ENCODE results near the gene KCTD5. TPM values are rescaled to one million over a fixed set of nuclear protein-coding genes. Genes with fewer than 3 reads are reported as not detected.

KCTD5 gene
- polyA plus RNA-seq, 1 donor (not counting 4 experiments of a cell fraction or from before 2014, with no cell fraction given): 29.0 TPM

- Histone ChIP-seq H3K9me3 (ENCODE audit: control insufficient read depth, low read depth, low read length) (no peaks in the 10 kb centered on the region), H3K4me1 (ENCODE audit: control insufficient read depth, extremely low read depth, insufficient read depth, low read length) (peaks cover 3% of the 10 kb centered on the region), H3K36me3 (ENCODE audit: control insufficient read depth in 2 of 2, extremely low read depth in 1 of 2, insufficient read depth in 2 of 2, low read length in 2 of 2) (no peaks in the 10 kb centered on the region), H3K9ac (ENCODE audit: control insufficient read depth, extremely low read depth, insufficient read depth, low read length) (no peak overlapping the region), H2AFZ (ENCODE audit: control insufficient read depth, low read length) (no peak overlapping the region), H3K4me2 (ENCODE audit: control insufficient read depth, extremely low read depth, insufficient read depth, low read depth, low read length) (no peak overlapping the region), H4K20me1 (ENCODE audit: control insufficient read depth, extremely low read depth, insufficient read depth, low read length) (no peaks in the 10 kb centered on the region), H3K27ac (ENCODE audit: control insufficient read depth, insufficient read depth, low read length) (no peak overlapping the region), H3K9me1 (ENCODE audit: control insufficient read depth, extremely low read depth, insufficient read depth, low read length) (no peaks in the 10 kb centered on the region), H3K4me3 (ENCODE audit: control insufficient read depth in 2 of 3, extremely low read depth in 1 of 3, insufficient read depth in 2 of 3, low read depth in 1 of 3, low read length in 3 of 3) (no peak overlapping the region), H3K79me2 (ENCODE audit: control insufficient read depth, insufficient read depth, low read length) (no peaks in the 10 kb centered on the region), H3K27me3 (ENCODE audit: control insufficient read depth, extremely low read depth, insufficient read depth, low read length) (no peaks in the 10 kb centered on the region)
- dilution Hi-C loops (cut with MboI; ENCODE audit: extremely low pct_ligation_motif_present, low sequenced_read_pairs): no loop called here
- DNase-seq (ENCODE audit: low read depth, low spot score) (no peak), FAIRE-seq (no peak)
- TF ChIP-seq EZH2 (IDR thresholded peaks at IDR 0.05; ENCODE audit: low read length): no peak
- TF ChIP-seq, protein P1, sequence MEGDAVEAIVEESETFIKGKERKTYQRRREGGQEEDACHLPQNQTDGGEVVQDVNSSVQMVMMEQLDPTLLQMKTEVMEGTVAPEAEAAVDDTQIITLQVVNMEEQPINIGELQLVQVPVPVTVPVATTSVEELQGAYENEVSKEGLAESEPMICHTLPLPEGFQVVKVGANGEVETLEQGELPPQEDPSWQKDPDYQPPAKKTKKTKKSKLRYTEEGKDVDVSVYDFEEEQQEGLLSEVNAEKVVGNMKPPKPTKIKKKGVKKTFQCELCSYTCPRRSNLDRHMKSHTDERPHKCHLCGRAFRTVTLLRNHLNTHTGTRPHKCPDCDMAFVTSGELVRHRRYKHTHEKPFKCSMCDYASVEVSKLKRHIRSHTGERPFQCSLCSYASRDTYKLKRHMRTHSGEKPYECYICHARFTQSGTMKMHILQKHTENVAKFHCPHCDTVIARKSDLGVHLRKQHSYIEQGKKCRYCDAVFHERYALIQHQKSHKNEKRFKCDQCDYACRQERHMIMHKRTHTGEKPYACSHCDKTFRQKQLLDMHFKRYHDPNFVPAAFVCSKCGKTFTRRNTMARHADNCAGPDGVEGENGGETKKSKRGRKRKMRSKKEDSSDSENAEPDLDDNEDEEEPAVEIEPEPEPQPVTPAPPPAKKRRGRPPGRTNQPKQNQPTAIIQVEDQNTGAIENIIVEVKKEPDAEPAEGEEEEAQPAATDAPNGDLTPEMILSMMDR (optimal IDR thresholded peaks at IDR 0.05 in 1 of 3, IDR thresholded peaks at IDR 0.05 in 1 of 3, conservative IDR thresholded peaks at IDR 0.05 in 1 of 3; ENCODE audit: extremely low read depth in 1 of 3, insufficient read depth in 2 of 3, low read length in 3 of 3): no peak
These were observed 52.7 kb downstream of the KCTD5 start for GRCh38 chr16:2734844-2735515.

GRCh38 chr16:2736476-2737237, 54.3 kb downstream of the KCTD5 start:
- Histone ChIP-seq H3K4me2 (ENCODE audit: control insufficient read depth, extremely low read depth, insufficient read depth, low read depth, low read length) (no peak overlapping the region), H3K9ac (ENCODE audit: control insufficient read depth, extremely low read depth, insufficient read depth, low read length) (no peak overlapping the region), H3K4me1 (ENCODE audit: control insufficient read depth, extremely low read depth, insufficient read depth, low read length) (peaks cover 3% of the 10 kb centered on the region), H3K36me3 (ENCODE audit: control insufficient read depth in 2 of 2, extremely low read depth in 1 of 2, insufficient read depth in 2 of 2, low read length in 2 of 2) (no peaks in the 10 kb centered on the region), H3K9me3 (ENCODE audit: control insufficient read depth, low read depth, low read length) (no peaks in the 10 kb centered on the region), H4K20me1 (ENCODE audit: control insufficient read depth, extremely low read depth, insufficient read depth, low read length) (no peaks in the 10 kb centered on the region), H3K27ac (ENCODE audit: control insufficient read depth, insufficient read depth, low read length) (no peak overlapping the region), H3K4me3 (ENCODE audit: control insufficient read depth in 2 of 3, extremely low read depth in 1 of 3, insufficient read depth in 2 of 3, low read depth in 1 of 3, low read length in 3 of 3) (no peak overlapping the region), H3K9me1 (ENCODE audit: control insufficient read depth, extremely low read depth, insufficient read depth, low read length) (no peaks in the 10 kb centered on the region), H3K27me3 (ENCODE audit: control insufficient read depth, extremely low read depth, insufficient read depth, low read length) (no peaks in the 10 kb centered on the region), H3K79me2 (ENCODE audit: control insufficient read depth, insufficient read depth, low read length) (no peaks in the 10 kb centered on the region), H2AFZ (ENCODE audit: control insufficient read depth, low read length) (no peak overlapping the region)
- dilution Hi-C loops (cut with MboI; ENCODE audit: extremely low pct_ligation_motif_present, low sequenced_read_pairs): no loop called here
- no peak for TF ChIP-seq EZH2 (IDR thresholded peaks at IDR 0.05; ENCODE audit: low read length)
- TF ChIP-seq, protein P1 (optimal IDR thresholded peaks at IDR 0.05 in 1 of 3, IDR thresholded peaks at IDR 0.05 in 1 of 3, conservative IDR thresholded peaks at IDR 0.05 in 1 of 3; ENCODE audit: extremely low read depth in 1 of 3, insufficient read depth in 2 of 3, low read length in 3 of 3): no peak
- FAIRE-seq (no peak), DNase-seq (ENCODE audit: low read depth, low spot score) (no peak)

Data from keratinocyte (primary cell).